Fibroblast of pulmonary artery (primary cell): Measurements from ENCODE around the gene TFAP2A.

ENCODE experiments used
- DNase-seq: peaks from one replicate; pipeline ENCODE4 v3.0.0-alpha.2; 2010; ENCODE audit warnings: low read depth
- H3K4me3 ChIP-seq: replicated peaks from 2 replicates; pipeline ENCODE4 v1.5.1; 2011; ENCODE audit warnings: low read depth, mild to moderate bottlenecking, control low read depth, low read length, moderate library complexity
- CTCF ChIP-seq: IDR thresholded peaks from 2 replicates; pipeline ENCODE4 v1.5.1; 2011; ENCODE audit warnings: mild to moderate bottlenecking, control low read depth, low read length, inconsistent platforms; ENCODE audit errors: missing control alignments

The TFAP2A gene

GRCh38 chr6:10393544-10394225 lies 21.2 kb downstream of the TFAP2A start:
- DNase-seq: no peak
- H3K4me3 ChIP-seq: no peak overlapping the region
- TF ChIP-seq CTCF: no peak

GRCh38 chr6:10391799-10392198 lies 23.1 kb downstream of the TFAP2A start:
- DNase-seq: no peak
- TF ChIP-seq CTCF: no peak
- H3K4me3 ChIP-seq: no peak overlapping the region

- H3K4me3 ChIP-seq: no peak overlapping the region
- DNase-seq: no peak
- no peak for TF ChIP-seq CTCF
These were observed 23.6 kb downstream of the TFAP2A start for GRCh38 chr6:10391299-10391630.

- no peak overlapping the region for H3K4me3 ChIP-seq
- no peak for TF ChIP-seq CTCF
- no peak for DNase-seq
These were observed 24.2 kb downstream of the TFAP2A start for GRCh38 chr6:10390495-10391298.

- TF ChIP-seq CTCF: no peak
- no peak for DNase-seq
- no peak overlapping the region for H3K4me3 ChIP-seq
These were observed 25.0 kb downstream of the TFAP2A start for GRCh38 chr6:10389739-10390494.

GRCh38 chr6:10386756-10387654 lies 27.9 kb downstream of the TFAP2A start:
- H3K4me3 ChIP-seq: no peak overlapping the region
- DNase-seq: no peak
- TF ChIP-seq CTCF: no peak
